Psoas muscle (tissue), 8 donors: ENCODE measurements around the gene SDSL. TPM values are rescaled to one million over a fixed set of nuclear protein-coding genes. Genes with fewer than 3 reads are reported as not detected.

Experiments
- ATAC-seq, 4 donors: fragments of 200-7000 bp; cut with Tn5 transposase; one replicate each; pipeline ENCODE4 v1.9.1; 2020; ENCODE audit warnings: moderate library complexity in 3 of 4, mild to moderate bottlenecking in 2 of 4
- DNase-seq, 2 donors: peaks; one replicate each; pipeline ENCODE4 v3.0.0-alpha.2; 2020
- H3K27ac ChIP-seq: fragments of 200-600 bp; one replicate; pipeline ENCODE4 v1.8.0; 2022
- H3K27me3 ChIP-seq, 3 donors: fragments of 200-600 bp in 1 of 3; one replicate each; pipeline versions ENCODE4 v1.6.1 to v1.8.0; 2013 to 2022; ENCODE audit warnings: low read length in 2 of 3, mild to moderate bottlenecking in 2 of 3, moderate library complexity in 1 of 3; ENCODE audit not compliant: insufficient read depth in 3 of 3
- H3K36me3 ChIP-seq, 2 donors: fragments of 200-600 bp in 1 of 2; one replicate each; pipeline versions ENCODE4 v1.6.1 to v1.8.0; 2013 to 2022; ENCODE audit warnings: low read depth in 1 of 2, mild to moderate bottlenecking in 1 of 2, moderate library complexity in 1 of 2; ENCODE audit not compliant: insufficient read depth in 1 of 2
- H3K4me1 ChIP-seq: fragments of 200-600 bp; one replicate; pipeline ENCODE4 v1.8.0; 2022
- H3K4me3 ChIP-seq: fragments of 200-600 bp; one replicate; pipeline ENCODE4 v1.8.0; 2022; ENCODE audit warnings: mild to moderate bottlenecking
- H3K9me3 ChIP-seq: fragments of 200-600 bp; one replicate; pipeline ENCODE4 v1.8.0; 2022
- CTCF ChIP-seq: fragments of 200-600 bp; IDR thresholded peaks from one replicate; pipeline ENCODE4 v1.8.0; 2022; ENCODE audit warnings: antibody characterized with exemption
- WGBS, 3 donors: extraction: QIAGEN DNeasy Blood & Tissue Kit; methylation state at CpG; one replicate each; pipeline versions ENCODE4 v1.1.6 to v1.1.7; 2013; 5-methylcytosine and 5-hydroxymethylcytosine counted together
- intact Hi-C, 2 donors: fragments of 100-400 bp; cut with DNase I; formaldehyde crosslinking; loops; one replicate each; pipeline versions ENCODE4 v1.11.0 to v1.14.2; 2022
- polyA plus RNA-seq, 3 donors: library from polyadenylated mRNA; stranded (reverse); fragments of 200-250 nt; gene quantifications; one replicate each; pipeline ENCODE4 v1.2.3, GENCODE V29; 2013
- total RNA-seq, 4 donors: library from RNA; stranded (reverse); fragmentation: NEBNext Ultra II Directional in 2 of 4; extraction: Animal tissue kit (Norgen Biotek cat#: 25700) in 2 of 4; gene quantifications; one replicate each; pipeline versions ENCODE4 v1.2.1 to v1.2.4, GENCODE V29; 2021 to 2023
- donor health status: healthy with polysubstance abuse.
- donor health status: DM: no; HTN: no; CAD: no; lungs with moderate emphysema.
- donor health status: Bipolar disorder and iron deficiency.
- donor health status: healthy.
- donor health status: DM: yes; HTN: yes; CAD: no.
- donor health status: DM: no; HTN: no; CAD: no.
- donor health status: DM: no; HTN: no; CAD: no.
- donor health status: DM: yes; HTN: yes; CAD: no.

Gene SDSL
- total and polyA plus RNA-seq, 7 donors = 0.48 to 6.0 (median 0.97) TPM

GRCh38 chr12:113445544-113446171, 23.5 kb downstream of the SDSL start:
- H3K27me3 ChIP-seq = peaks cover 0 to 29% (median 6%) of the 10 kb centered on the region in 3 donors
- 77 to 82% (median 81%) methylated on average over 6 of the region's 6 CpGs for WGBS, 3 donors
- TF ChIP-seq CTCF = no peak

GRCh38 chr12:113448873-113449272, 26.7 kb downstream of the SDSL start:
- Histone ChIP-seq H3K4me3 (no peak overlapping the region), H3K27ac (no peak overlapping the region), H3K9me3 (no peaks in the 10 kb centered on the region), H3K36me3 (no peaks in the 10 kb centered on the region), H3K27me3 (peaks cover 0 to 29% (median 6%) of the 10 kb centered on the region in 3 donors), H3K4me1 (no peaks in the 10 kb centered on the region)
- TF ChIP-seq CTCF = no peak
- DNase-seq (no peak), ATAC-seq (no peak)
- intact Hi-C loops = no loop called here
- WGBS, 3 donors = 28 to 29% (median 28%) methylated on average over 7 of the region's 7 CpGs

More at GRCh38 chr12:113445544-113446171, 23.5 kb downstream of the SDSL start:
- Histone ChIP-seq H3K9me3 (no peaks in the 10 kb centered on the region), H3K36me3 (no peaks in the 10 kb centered on the region), H3K27ac (no peak overlapping the region), H3K4me3 (no peak overlapping the region), H3K4me1 (no peaks in the 10 kb centered on the region)
- intact Hi-C loops = no loop called here
- DNase-seq (no peak), ATAC-seq (no peak)

- Histone ChIP-seq H3K27ac (no peak overlapping the region), H3K27me3 (peaks cover 0 to 29% (median 6%) of the 10 kb centered on the region in 3 donors), H3K36me3 (no peaks in the 10 kb centered on the region), H3K4me3 (no peak overlapping the region), H3K9me3 (no peaks in the 10 kb centered on the region), H3K4me1 (no peaks in the 10 kb centered on the region)
- TF ChIP-seq CTCF = no peak
- ATAC-seq (no peak), DNase-seq (no peak)
- WGBS, 3 donors = 82 to 96% (median 89%) methylated on average over 2 of the region's 2 CpGs
- intact Hi-C loops = no loop called here
These were observed 27.1 kb downstream of the SDSL start for GRCh38 chr12:113449299-113449698.

- no peak overlapping the region for H3K4me3 ChIP-seq
- H3K36me3 ChIP-seq = no peaks in the 10 kb centered on the region
- intact Hi-C loops = no loop called here
- no peak for TF ChIP-seq CTCF
- WGBS, 3 donors = 88 to 94% (median 92%) methylated on average over 1 of the region's 1 CpG
- peaks cover 0 to 26% (median 6%) of the 10 kb centered on the region in 3 donors for H3K27me3 ChIP-seq
- H3K4me1 ChIP-seq = no peaks in the 10 kb centered on the region
- ATAC-seq = no peak
- no peak for DNase-seq
- H3K27ac ChIP-seq = no peak overlapping the region
- H3K9me3 ChIP-seq = no peaks in the 10 kb centered on the region
These were observed 27.7 kb downstream of the SDSL start for GRCh38 chr12:113449839-113450238.

- ATAC-seq (no peak), DNase-seq (no peak)
- Histone ChIP-seq H3K36me3 (no peaks in the 10 kb centered on the region), H3K27ac (no peak overlapping the region), H3K27me3 (peaks cover 0 to 7% (median 4%) of the 10 kb centered on the region in 3 donors), H3K4me1 (no peaks in the 10 kb centered on the region), H3K9me3 (no peaks in the 10 kb centered on the region), H3K4me3 (no peak overlapping the region)
- WGBS, 3 donors = 76 to 84% (median 80%) methylated on average over 2 of the region's 2 CpGs
- intact Hi-C loops = no loop called here
- TF ChIP-seq CTCF = no peak
These were observed 30.3 kb downstream of the SDSL start for GRCh38 chr12:113452458-113452857.
